HFFc6 (cell line): ENCODE results near the gene FAM32A. TPM values are rescaled to one million over a fixed set of nuclear protein-coding genes. Genes with fewer than 3 reads are reported as not detected.

Source experiments
- DNase-seq: peaks from one replicate; pipeline ENCODE4 v3.0.0-alpha.2; 2018
- H3K27ac Mint-ChIP-seq: 2 replicates; pipeline ENCODE4 v1.8.0; 2020; ENCODE audit warnings: mild to moderate bottlenecking, mixed read lengths
- H3K27me3 Mint-ChIP-seq: 2 replicates; pipeline ENCODE4 v1.8.0; 2021; ENCODE audit warnings: mild to moderate bottlenecking, moderate library complexity, mixed read lengths; ENCODE audit not compliant: insufficient read depth
- H3K36me3 Mint-ChIP-seq: 2 replicates; pipeline ENCODE4 v1.8.0; 2021; ENCODE audit warnings: low read depth, mixed read lengths
- H3K4me1 Mint-ChIP-seq: 2 replicates; pipeline ENCODE4 v1.8.0; 2020; ENCODE audit warnings: low read depth, mixed read lengths
- H3K4me3 Mint-ChIP-seq: 2 replicates; pipeline ENCODE4 v1.8.0; 2020; ENCODE audit warnings: mild to moderate bottlenecking, moderate library complexity, mixed read lengths
- H3K9me3 Mint-ChIP-seq: 2 replicates; pipeline ENCODE4 v1.8.0; 2020; ENCODE audit warnings: mild to moderate bottlenecking, mixed read lengths
- CTCF ChIP-seq: fragments of 200-600 bp; sonication (generic); IDR thresholded peaks from 2 replicates; pipeline ENCODE4 v1.5.0; 2021; ENCODE audit warnings: antibody characterized with exemption, mild to moderate bottlenecking
- total RNA-seq, 6 experiments: library from RNA; stranded (reverse); fragmentation: NEBNext Ultra II Directional; extraction: Animal tissue kit (Norgen Biotek cat#: 25700); gene quantifications; 2 replicates in 1 of 6; 3 replicates in 5 of 6; pipeline ENCODE4 v1.2.3, GENCODE V29; 2021

Gene FAM32A
- total RNA-seq, 6 experiments from 2014 or later, result 77.0 to 81.3 (median 79.6) TPM

- no peak for DNase-seq
- H3K4me1 Mint-ChIP-seq, result peaks cover 7% of the 10 kb centered on the region
- TF ChIP-seq CTCF, result no peak
- H3K36me3 Mint-ChIP-seq, result peaks cover 54% of the 10 kb centered on the region
- H3K9me3 Mint-ChIP-seq, result peaks cover 4% of the 10 kb centered on the region; the same call in 1 of the 2 replicates
- H3K4me3 Mint-ChIP-seq, result no peak overlapping the region
- peaks cover 4% of the 10 kb centered on the region for H3K27me3 Mint-ChIP-seq
- peak overlapping the region; percentile 28 for H3K27ac Mint-ChIP-seq
Observed at GRCh38 chr19:16206637-16207036, 21.4 kb downstream of the FAM32A start.

GRCh38 chr19:16207063-16207462, 21.9 kb downstream of the FAM32A start:
- TF ChIP-seq CTCF, result no peak
- Mint-ChIP-seq H3K9me3 (peaks cover 8% of the 10 kb centered on the region), H3K4me3 (no peak overlapping the region), H3K27me3 (peaks cover 2% of the 10 kb centered on the region), H3K27ac (peak overlapping the region; percentile 28), H3K4me1 (peaks cover 7% of the 10 kb centered on the region), H3K36me3 (peaks cover 57% of the 10 kb centered on the region)
- no peak for DNase-seq

GRCh38 chr19:16207490-16208025, 22.3 kb downstream of the FAM32A start:
- H3K36me3 Mint-ChIP-seq, result peaks cover 58% of the 10 kb centered on the region
- DNase-seq, result no peak
- no peak for TF ChIP-seq CTCF
- H3K4me3 Mint-ChIP-seq, result no peak overlapping the region
- H3K4me1 Mint-ChIP-seq, result peaks cover 7% of the 10 kb centered on the region
- peaks cover 2% of the 10 kb centered on the region for H3K27me3 Mint-ChIP-seq
- peaks cover 8% of the 10 kb centered on the region for H3K9me3 Mint-ChIP-seq
- no peak overlapping the region for H3K27ac Mint-ChIP-seq

GRCh38 chr19:16208064-16208759, 23.0 kb downstream of the FAM32A start:
- Mint-ChIP-seq H3K4me1 (peaks cover 10% of the 10 kb centered on the region; the same call in 1 of the 2 replicates), H3K27me3 (peaks cover 2% of the 10 kb centered on the region), H3K36me3 (peaks cover 58% of the 10 kb centered on the region), H3K4me3 (no peak overlapping the region), H3K27ac (peak overlapping the region; percentile 40; the same call in 1 of the 2 replicates), H3K9me3 (peaks cover 8% of the 10 kb centered on the region)
- DNase-seq, result no peak
- no peak for TF ChIP-seq CTCF

GRCh38 chr19:16208847-16209665, 23.8 kb downstream of the FAM32A start:
- peaks cover 11% of the 10 kb centered on the region; the same call in 1 of the 2 replicates for H3K4me1 Mint-ChIP-seq
- H3K4me3 Mint-ChIP-seq, result no peak overlapping the region
- no peak overlapping the region for H3K27ac Mint-ChIP-seq
- TF ChIP-seq CTCF, result no peak
- H3K9me3 Mint-ChIP-seq, result peaks cover 8% of the 10 kb centered on the region
- peaks cover 2% of the 10 kb centered on the region for H3K27me3 Mint-ChIP-seq
- DNase-seq, result no peak
- peaks cover 61% of the 10 kb centered on the region for H3K36me3 Mint-ChIP-seq
